Fibroblast of lung (primary cell): ENCODE data around the gene RASA2. TPM values are rescaled to one million over a fixed set of nuclear protein-coding genes. Genes with fewer than 3 reads are reported as not detected.

Source experiments
- DNase-seq, 2 donors: peaks; one replicate each; pipeline versions ENCODE4 v3.0.0 to v3.0.0-alpha.2; 2010; ENCODE audit warnings: low read depth in 2 of 2
- H2AFZ ChIP-seq: 2 replicates; pipeline ENCODE4 v1.5.1; 2012; ENCODE audit warnings: low read length, control low read depth, inconsistent platforms
- H3K27ac ChIP-seq: 2 replicates; pipeline ENCODE4 v1.5.1; 2011; ENCODE audit warnings: low read length, control low read depth; ENCODE audit not compliant: insufficient read depth
- H3K27me3 ChIP-seq: 2 replicates; pipeline ENCODE4 v1.5.1; 2011; ENCODE audit warnings: mild to moderate bottlenecking, low read length; ENCODE audit not compliant: control insufficient read depth, insufficient read depth
- H3K36me3 ChIP-seq: 2 replicates; pipeline ENCODE4 v1.5.1; 2011; ENCODE audit warnings: low read length; ENCODE audit not compliant: control insufficient read depth, insufficient read depth
- H3K4me1 ChIP-seq: 2 replicates; pipeline ENCODE4 v1.5.1; 2011; ENCODE audit warnings: low read length; ENCODE audit not compliant: control insufficient read depth, insufficient read depth; ENCODE audit errors: extremely low read depth
- H3K4me2 ChIP-seq: 2 replicates; pipeline ENCODE4 v1.5.1; 2011; ENCODE audit warnings: low read length, control low read depth; ENCODE audit not compliant: insufficient read depth; ENCODE audit errors: extremely low read depth
- H3K4me3 ChIP-seq, 4 experiments: fragments of 200-600 bp in 1 of 4; sonication (generic) in 1 of 4; replicated peaks in 1 of 4; 2 replicates each; pipeline ENCODE4 v1.5.1; 2011 to 2016; ENCODE audit warnings: low read length in 4 of 4, low read depth in 3 of 4, mild to moderate bottlenecking in 3 of 4, control low read depth in 2 of 4, inconsistent platforms in 1 of 4, mixed read lengths in 1 of 4; ENCODE audit not compliant: insufficient read depth in 1 of 4; ENCODE audit errors: control extremely low read depth in 1 of 4
- H3K79me2 ChIP-seq: 2 replicates; pipeline ENCODE4 v1.5.1; 2012; ENCODE audit warnings: mild to moderate bottlenecking, low read length, inconsistent platforms; ENCODE audit not compliant: control insufficient read depth, insufficient read depth
- H3K9ac ChIP-seq: 2 replicates; pipeline ENCODE4 v1.5.1; 2011; ENCODE audit warnings: mild to moderate bottlenecking, low read length, control low read depth; ENCODE audit not compliant: insufficient read depth
- H3K9me3 ChIP-seq: 2 replicates; pipeline ENCODE4 v1.5.1; 2012; ENCODE audit warnings: low read depth, low read length; ENCODE audit not compliant: control insufficient read depth, insufficient read depth
- H4K20me1 ChIP-seq: 2 replicates; pipeline ENCODE4 v1.5.1; 2011; ENCODE audit warnings: low read length; ENCODE audit not compliant: control insufficient read depth, insufficient read depth; ENCODE audit errors: extremely low read depth
- CTCF ChIP-seq, 2 donors: IDR thresholded peaks in 1 of 2; conservative IDR thresholded peaks in 1 of 2; 1 replicate in 1 of 2; 2 replicates in 1 of 2; pipeline ENCODE4 v1.5.1; 2011 to 2012; ENCODE audit warnings: low read length in 2 of 2, control low read depth in 1 of 2, inconsistent platforms in 1 of 2, low read depth in 1 of 2, mild to moderate bottlenecking in 1 of 2
- EZH2 ChIP-seq: IDR thresholded peaks from 2 replicates; pipeline ENCODE4 v1.5.1; 2012; ENCODE audit warnings: low read length, control low read depth, mild to moderate bottlenecking; ENCODE audit errors: missing control alignments
- polyA minus RNA-seq: library from RNA; depleted of rRNA, polyadenylated mRNA; stranded (reverse); fragments of >200 nt; gene quantifications from 2 replicates; pipeline ENCODE4 v1.2.3, GENCODE V29; 2011; ENCODE audit warnings: low replicate concordance
- polyA plus RNA-seq, 2 donors: library from polyadenylated mRNA; depleted of rRNA in 1 of 2; stranded (reverse) in 1 of 2; unstranded in 1 of 2; fragments of >200 nt; gene quantifications; 2 replicates each; pipeline ENCODE4 v1.2.1, GENCODE V29; 2011 to 2012; ENCODE audit warnings: missing spikeins in 1 of 2
- total RNA-seq: library from RNA; depleted of rRNA; stranded (reverse); fragments of >200 nt; gene quantifications from 2 replicates; pipeline ENCODE4 v1.2.1, GENCODE V29; 2014

Gene RASA2, protein sequence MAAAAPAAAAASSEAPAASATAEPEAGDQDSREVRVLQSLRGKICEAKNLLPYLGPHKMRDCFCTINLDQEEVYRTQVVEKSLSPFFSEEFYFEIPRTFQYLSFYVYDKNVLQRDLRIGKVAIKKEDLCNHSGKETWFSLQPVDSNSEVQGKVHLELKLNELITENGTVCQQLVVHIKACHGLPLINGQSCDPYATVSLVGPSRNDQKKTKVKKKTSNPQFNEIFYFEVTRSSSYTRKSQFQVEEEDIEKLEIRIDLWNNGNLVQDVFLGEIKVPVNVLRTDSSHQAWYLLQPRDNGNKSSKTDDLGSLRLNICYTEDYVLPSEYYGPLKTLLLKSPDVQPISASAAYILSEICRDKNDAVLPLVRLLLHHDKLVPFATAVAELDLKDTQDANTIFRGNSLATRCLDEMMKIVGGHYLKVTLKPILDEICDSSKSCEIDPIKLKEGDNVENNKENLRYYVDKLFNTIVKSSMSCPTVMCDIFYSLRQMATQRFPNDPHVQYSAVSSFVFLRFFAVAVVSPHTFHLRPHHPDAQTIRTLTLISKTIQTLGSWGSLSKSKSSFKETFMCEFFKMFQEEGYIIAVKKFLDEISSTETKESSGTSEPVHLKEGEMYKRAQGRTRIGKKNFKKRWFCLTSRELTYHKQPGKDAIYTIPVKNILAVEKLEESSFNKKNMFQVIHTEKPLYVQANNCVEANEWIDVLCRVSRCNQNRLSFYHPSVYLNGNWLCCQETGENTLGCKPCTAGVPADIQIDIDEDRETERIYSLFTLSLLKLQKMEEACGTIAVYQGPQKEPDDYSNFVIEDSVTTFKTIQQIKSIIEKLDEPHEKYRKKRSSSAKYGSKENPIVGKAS
- total RNA-seq (10.0 and 11.4 TPM in 2 replicates), polyA plus RNA-seq (8.4 and 10.0 TPM in 2 replicates), polyA minus RNA-seq (0.51 and 1.2 TPM in 2 replicates)
- polyA plus RNA-seq (2012): 3.9 and 4.7 TPM in 2 replicates

DNA sequence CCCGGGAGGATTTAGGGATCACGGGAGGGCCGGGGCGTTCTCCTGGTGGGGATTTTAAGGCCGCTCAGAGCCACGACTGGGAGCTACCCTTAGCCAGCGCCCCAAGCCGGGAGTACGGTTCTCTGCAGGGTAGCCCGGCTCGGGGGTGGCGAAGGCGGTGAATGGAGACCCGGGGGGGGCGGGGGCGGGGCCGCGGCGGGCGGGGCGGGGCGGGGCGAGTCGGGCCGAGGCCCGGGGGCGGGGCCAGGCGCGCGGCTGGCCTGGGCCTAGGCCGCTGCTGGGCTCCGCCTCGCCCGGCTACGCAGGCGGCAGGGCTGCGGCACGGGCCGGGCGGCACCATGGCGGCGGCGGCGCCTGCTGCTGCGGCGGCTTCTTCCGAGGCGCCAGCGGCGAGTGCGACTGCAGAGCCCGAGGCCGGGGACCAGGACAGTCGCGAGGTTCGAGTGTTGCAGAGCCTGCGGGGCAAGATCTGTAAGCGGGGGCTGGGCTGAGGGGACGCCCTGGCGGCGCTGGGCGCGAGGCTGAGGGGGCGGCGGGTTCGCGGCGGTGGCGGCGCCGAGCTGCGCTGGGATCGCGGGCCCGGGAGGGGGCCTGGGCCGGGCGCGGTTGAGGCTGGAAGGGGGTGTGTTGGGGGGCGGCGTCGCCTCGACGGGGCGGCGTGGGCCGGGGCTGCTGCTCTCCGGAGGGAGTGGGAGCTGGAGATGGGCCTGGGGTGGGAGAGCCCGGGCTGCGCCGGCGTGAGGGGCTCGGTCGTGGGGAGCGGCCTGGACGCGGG, at the start of gene RASA2:
TSS of gene RASA2 (plus strand) at position 282 of the 775 bp plus-strand sequence. CDS start at position 339, 57 bp downstream.
- Histone ChIP-seq H3K79me2 (peaks cover 40% of the 10 kb centered on the region), H4K20me1 (no peaks in the 10 kb centered on the region), H3K4me3 (peak within 1 kb of the TSS; percentile 66 to 87 (median 70)), H3K9ac (peak within 1 kb of the TSS; percentile 92), H3K36me3 (no peaks in the 10 kb centered on the region), H3K4me1 (peaks cover 5% of the 10 kb centered on the region), H3K27me3 (no peaks in the 10 kb centered on the region), H3K9me3 (no peaks in the 10 kb centered on the region), H3K27ac (peak within 1 kb of the TSS; percentile 77), H3K4me2 (peak within 1 kb of the TSS; percentile 97), H2AFZ (peak within 1 kb of the TSS; percentile 76)
- no peak for TF ChIP-seq CTCF (conservative IDR thresholded peaks at IDR 0.05 in 1 of 2, IDR thresholded peaks at IDR 0.05 in 1 of 2; ENCODE audit: low read depth in 1 of 2, low read length in 2 of 2)
- no peak for TF ChIP-seq EZH2
- peak; percentile 47 to 74 for DNase-seq

DNA sequence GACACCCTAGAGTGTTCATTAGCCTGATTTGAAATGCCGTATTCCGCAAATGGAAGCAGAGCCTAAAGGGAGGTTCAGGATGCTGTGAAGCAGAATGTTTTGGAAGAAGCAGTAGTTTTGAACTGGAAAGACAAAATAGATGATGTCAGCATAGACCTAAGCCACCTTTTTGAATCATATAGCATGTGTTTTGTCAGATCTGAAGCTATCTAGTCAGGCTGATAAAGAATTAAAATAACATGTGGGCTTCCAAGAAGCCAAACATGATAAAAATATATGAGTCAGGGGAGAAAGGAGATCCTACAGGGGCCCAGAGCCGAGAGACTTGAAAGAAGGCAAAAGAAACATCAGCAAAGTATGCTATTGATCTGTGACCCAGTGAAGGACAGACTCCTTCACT, 47.2 kb upstream of the RASA2 start:
- TF ChIP-seq EZH2 (no peak), CTCF (conservative IDR thresholded peaks at IDR 0.05 in 1 of 2, IDR thresholded peaks at IDR 0.05 in 1 of 2; ENCODE audit: low read depth in 1 of 2, low read length in 2 of 2) (no peak)
- peak overlapping the region; percentile 15 for H3K27ac ChIP-seq

More for the DNA sequence above, 47.2 kb upstream of the RASA2 start:
- Histone ChIP-seq H3K4me3 (no peak overlapping the region), H3K79me2 (peaks cover 56% of the 10 kb centered on the region), H4K20me1 (no peaks in the 10 kb centered on the region), H3K27me3 (no peaks in the 10 kb centered on the region), H3K9ac (no peak overlapping the region), H3K36me3 (peaks cover 8% of the 10 kb centered on the region), H2AFZ (no peak overlapping the region), H3K9me3 (no peaks in the 10 kb centered on the region), H3K4me2 (no peak overlapping the region), H3K4me1 (peaks cover 22% of the 10 kb centered on the region)
- no peak for DNase-seq
